PC-9 (cell line): ENCODE measurements around the gene OSGIN1.

Experiments used
- EZH2 ChIP-seq: fragments of 200-600 bp; sonication (generic); IDR thresholded peaks from 2 replicates; pipeline ENCODE4 v1.8.0; 2017; ENCODE audit warnings: antibody characterized with exemption, low read depth
- TF ChIP-seq, protein P1 (sequence below): fragments of 200-600 bp; sonication (generic); conservative IDR thresholded peaks from 2 replicates; pipeline ENCODE4 v1.6.1; 2017; ENCODE audit warnings: mixed run types, antibody characterized with exemption, mild to moderate bottlenecking, moderate library complexity

DNA sequence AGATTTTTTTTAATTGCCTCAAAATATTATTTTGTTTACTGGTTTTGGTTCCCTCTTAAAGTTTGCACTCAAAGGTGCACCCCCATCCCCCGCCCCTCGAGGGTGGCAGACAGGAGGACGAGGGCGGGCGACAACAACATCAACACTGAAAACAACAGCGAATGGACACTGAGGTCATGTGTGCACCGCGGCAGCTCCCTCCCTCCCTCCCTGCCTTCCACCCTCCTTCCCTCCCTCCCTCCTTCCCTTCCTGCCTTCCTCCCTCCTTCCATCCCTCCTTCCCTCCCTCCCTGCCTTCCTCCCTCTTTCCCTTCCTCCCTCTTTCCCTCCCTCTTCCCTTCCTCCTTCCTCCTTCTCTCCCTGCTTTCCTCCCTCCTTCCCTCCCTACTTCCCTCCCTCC, 1.5 kb upstream of the OSGIN1 start:
- TF ChIP-seq EZH2: no peak
- TF ChIP-seq, protein P1, sequence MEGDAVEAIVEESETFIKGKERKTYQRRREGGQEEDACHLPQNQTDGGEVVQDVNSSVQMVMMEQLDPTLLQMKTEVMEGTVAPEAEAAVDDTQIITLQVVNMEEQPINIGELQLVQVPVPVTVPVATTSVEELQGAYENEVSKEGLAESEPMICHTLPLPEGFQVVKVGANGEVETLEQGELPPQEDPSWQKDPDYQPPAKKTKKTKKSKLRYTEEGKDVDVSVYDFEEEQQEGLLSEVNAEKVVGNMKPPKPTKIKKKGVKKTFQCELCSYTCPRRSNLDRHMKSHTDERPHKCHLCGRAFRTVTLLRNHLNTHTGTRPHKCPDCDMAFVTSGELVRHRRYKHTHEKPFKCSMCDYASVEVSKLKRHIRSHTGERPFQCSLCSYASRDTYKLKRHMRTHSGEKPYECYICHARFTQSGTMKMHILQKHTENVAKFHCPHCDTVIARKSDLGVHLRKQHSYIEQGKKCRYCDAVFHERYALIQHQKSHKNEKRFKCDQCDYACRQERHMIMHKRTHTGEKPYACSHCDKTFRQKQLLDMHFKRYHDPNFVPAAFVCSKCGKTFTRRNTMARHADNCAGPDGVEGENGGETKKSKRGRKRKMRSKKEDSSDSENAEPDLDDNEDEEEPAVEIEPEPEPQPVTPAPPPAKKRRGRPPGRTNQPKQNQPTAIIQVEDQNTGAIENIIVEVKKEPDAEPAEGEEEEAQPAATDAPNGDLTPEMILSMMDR: no peak
